ENCODE data around the gene TTC38. TPM values are rescaled to one million over a fixed set of nuclear protein-coding genes. Genes with fewer than 3 reads are reported as not detected.
A peak's percentile ranks its signal among the peaks of the same experiment; 100 is the strongest.

The TTC38 gene
- total RNA-seq, result 10 to 100 TPM; 20.0 to 25.1 TPM

- peaks cover 20% of the 10 kb centered on the region for H3K36me3 Mint-ChIP-seq (ENCODE audit: low read depth)
Measured at GRCh38 chr22:46267431-46268279, at the start of gene TTC38. Gene TTC38 (plus strand): TSS chr22:46268008. CDS start chr22:46268040, 32 bp downstream.

DNA sequence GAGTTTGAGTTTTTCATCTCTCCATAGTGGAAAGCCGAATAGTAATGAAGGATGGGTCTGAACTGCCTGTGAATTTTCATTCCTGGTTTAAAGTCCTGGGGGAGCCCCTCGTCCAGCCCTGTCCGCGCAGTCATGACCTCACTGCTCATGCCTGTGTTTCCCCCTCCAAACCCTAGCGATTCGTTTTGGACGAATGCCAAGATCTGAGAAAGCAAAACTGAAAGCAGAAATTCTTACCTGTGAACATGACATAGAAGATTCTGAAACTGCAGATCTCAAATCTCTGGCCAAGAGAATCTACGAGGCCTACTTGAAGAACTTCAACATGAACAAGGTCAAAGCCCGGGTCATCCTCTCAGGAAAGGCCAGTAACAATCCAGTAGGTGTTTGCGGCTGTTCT, 48.2 kb upstream of the TTC38 start:
- Mint-ChIP-seq H3K36me3 (ENCODE audit: low read depth) (peaks cover 43% of the 10 kb centered on the region), H3K4me1 (ENCODE audit: low read depth) (peaks cover 12% of the 10 kb centered on the region), H3K27ac (peak overlapping the region; percentile 77), H3K9me3 (ENCODE audit: insufficient read depth) (no peaks in the 10 kb centered on the region), H3K27me3 (ENCODE audit: low read depth) (no peaks in the 10 kb centered on the region), H3K4me3 (no peak overlapping the region)
- ChIA-PET POLR2A (no interaction called here), CTCF (interaction anchor here (0.6 kb wide), 1 partner anchor 515 kb away, joined by 3 read pairs; no protein-coding TSS in a partner anchor)
- ATAC-seq (no peak), DNase-seq (peak; percentile 33)

More at GRCh38 chr22:46267431-46268279, at the start of gene TTC38:
- ChIA-PET CTCF (interaction anchor here (1.1 to 1.4 kb wide), 4 partner anchors 9 to 100 kb away, joined by 3 to 5 read pairs (median 4); partner anchors contain the start of gene CDPF1), POLR2A (interaction anchor here (0.6 to 1.8 kb wide), 6 partner anchors 8 to 481 kb away, joined by 3 to 8 read pairs (median 4); partner anchors contain the start of genes CDPF1, GTSE1 and TRMU)
- Mint-ChIP-seq H3K9me3 (ENCODE audit: insufficient read depth) (peaks cover 19% of the 10 kb centered on the region), H3K27me3 (ENCODE audit: low read depth) (peaks cover 27% of the 10 kb centered on the region), H3K4me3 (peak within 1 kb of the TSS; percentile 86), H3K27ac (peak within 1 kb of the TSS; percentile 80), H3K4me1 (ENCODE audit: low read depth) (peaks cover 23% of the 10 kb centered on the region)
- DNase-seq (peak; percentile 59), ATAC-seq (peak; percentile 94)

DNA sequence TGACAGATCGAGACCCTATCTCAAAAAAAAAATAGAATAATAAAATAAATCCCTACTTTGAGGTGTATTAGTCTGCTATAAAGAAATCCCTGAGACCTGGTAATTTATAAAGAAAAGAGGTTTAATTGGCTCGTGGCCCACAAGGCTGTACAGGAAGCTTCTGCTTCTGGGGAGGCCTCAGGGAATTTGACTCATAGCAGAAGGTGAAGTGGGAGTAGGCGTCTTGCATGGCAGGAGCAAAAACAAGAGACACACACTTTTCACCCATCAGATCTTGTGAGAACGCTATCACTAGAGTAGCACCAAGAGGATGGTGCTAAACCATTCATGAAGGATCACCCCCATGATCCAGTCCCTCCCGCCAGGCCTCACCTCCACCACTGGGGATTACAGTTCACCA, 46.9 kb upstream of the TTC38 start:
- Mint-ChIP-seq H3K4me3 (no peak overlapping the region), H3K27ac (no peak overlapping the region), H3K4me1 (ENCODE audit: low read depth) (peaks cover 12% of the 10 kb centered on the region), H3K27me3 (ENCODE audit: low read depth) (no peaks in the 10 kb centered on the region), H3K36me3 (ENCODE audit: low read depth) (peaks cover 47% of the 10 kb centered on the region), H3K9me3 (ENCODE audit: insufficient read depth) (no peaks in the 10 kb centered on the region)
- ATAC-seq, result no peak
- POLR2A ChIA-PET, result no interaction called here
- CTCF ChIA-PET, result no interaction called here
- no peak for DNase-seq

GRCh38 chr22:46224044-46224897, 43.5 kb upstream of the TTC38 start:
- Mint-ChIP-seq H3K9me3 (ENCODE audit: insufficient read depth) (no peaks in the 10 kb centered on the region), H3K36me3 (ENCODE audit: low read depth) (peaks cover 34% of the 10 kb centered on the region), H3K4me3 (no peak overlapping the region), H3K4me1 (ENCODE audit: low read depth) (peaks cover 10% of the 10 kb centered on the region), H3K27me3 (ENCODE audit: low read depth) (no peaks in the 10 kb centered on the region), H3K27ac (no peak overlapping the region)
- DNase-seq (no peak), ATAC-seq (no peak)
- ChIA-PET POLR2A (no interaction called here), CTCF (no interaction called here)

- no peak overlapping the region for H3K27ac Mint-ChIP-seq
- H3K36me3 Mint-ChIP-seq (ENCODE audit: low read depth), result peaks cover 28% of the 10 kb centered on the region
- H3K4me3 Mint-ChIP-seq, result no peak overlapping the region
- H3K4me1 Mint-ChIP-seq (ENCODE audit: low read depth), result peaks cover 4% of the 10 kb centered on the region
- ChIA-PET POLR2A (no interaction called here), CTCF (no interaction called here)
- no peaks in the 10 kb centered on the region for H3K9me3 Mint-ChIP-seq (ENCODE audit: insufficient read depth)
- no peak for ATAC-seq
- no peaks in the 10 kb centered on the region for H3K27me3 Mint-ChIP-seq (ENCODE audit: low read depth)
- DNase-seq, result no peak
Measured at GRCh38 chr22:46224898-46225290, 42.9 kb upstream of the TTC38 start.

- ChIA-PET POLR2A (no interaction called here), CTCF (no interaction called here)
- Mint-ChIP-seq H3K4me1 (ENCODE audit: low read depth) (peaks cover 3% of the 10 kb centered on the region), H3K4me3 (no peak overlapping the region), H3K36me3 (ENCODE audit: low read depth) (peaks cover 23% of the 10 kb centered on the region), H3K27me3 (ENCODE audit: low read depth) (no peaks in the 10 kb centered on the region), H3K9me3 (ENCODE audit: insufficient read depth) (no peaks in the 10 kb centered on the region), H3K27ac (no peak overlapping the region)
- ATAC-seq (no peak), DNase-seq (no peak)
Measured at GRCh38 chr22:46225631-46226030, 42.2 kb upstream of the TTC38 start.

DNA sequence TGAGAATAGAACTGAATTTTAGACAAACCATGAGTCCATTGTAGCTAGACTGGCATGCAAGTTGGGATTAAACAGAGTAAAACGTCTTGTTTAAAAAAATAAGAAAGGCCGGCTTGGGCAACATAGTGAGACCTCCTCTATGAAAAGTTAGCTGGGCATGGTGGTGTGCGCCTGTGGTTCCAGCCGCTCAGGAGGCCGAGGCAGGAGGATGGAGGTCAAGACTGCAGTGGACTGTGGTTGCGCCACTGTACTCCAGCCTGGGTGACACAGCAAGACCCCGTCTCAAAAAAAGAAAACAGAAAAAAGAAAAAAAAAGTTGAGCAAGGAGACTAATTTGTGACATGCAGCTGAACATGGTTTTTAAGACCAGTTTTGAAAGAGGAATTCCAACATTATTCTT, 41.2 kb upstream of the TTC38 start:
- DNase-seq (no peak), ATAC-seq (no peak)
- Mint-ChIP-seq H3K4me1 (ENCODE audit: low read depth) (no peaks in the 10 kb centered on the region), H3K4me3 (no peak overlapping the region), H3K9me3 (ENCODE audit: insufficient read depth) (no peaks in the 10 kb centered on the region), H3K36me3 (ENCODE audit: low read depth) (peaks cover 17% of the 10 kb centered on the region), H3K27ac (no peak overlapping the region), H3K27me3 (ENCODE audit: low read depth) (no peaks in the 10 kb centered on the region)
- CTCF ChIA-PET, result no interaction called here
- POLR2A ChIA-PET, result no interaction called here

GRCh38 chr22:46229701-46230100, 38.1 kb upstream of the TTC38 start:
- ATAC-seq (no peak), DNase-seq (no peak)
- H3K27ac Mint-ChIP-seq, result no peak overlapping the region
- ChIA-PET CTCF (no interaction called here), POLR2A (interaction anchor here (0.5 kb wide), 1 partner anchor 41 kb away, joined by 3 read pairs; no protein-coding TSS in a partner anchor)
- H3K36me3 Mint-ChIP-seq (ENCODE audit: low read depth), result peaks cover 16% of the 10 kb centered on the region
- no peaks in the 10 kb centered on the region for H3K27me3 Mint-ChIP-seq (ENCODE audit: low read depth)
- no peaks in the 10 kb centered on the region for H3K4me1 Mint-ChIP-seq (ENCODE audit: low read depth)
- no peaks in the 10 kb centered on the region for H3K9me3 Mint-ChIP-seq (ENCODE audit: insufficient read depth)
- no peak overlapping the region for H3K4me3 Mint-ChIP-seq

- POLR2A ChIA-PET, result interaction anchor here (0.5 kb wide), 1 partner anchor 40 kb away, joined by 3 read pairs; no protein-coding TSS in a partner anchor
Measured at GRCh38 chr22:46230262-46230901, 37.4 kb upstream of the TTC38 start.

DNA sequence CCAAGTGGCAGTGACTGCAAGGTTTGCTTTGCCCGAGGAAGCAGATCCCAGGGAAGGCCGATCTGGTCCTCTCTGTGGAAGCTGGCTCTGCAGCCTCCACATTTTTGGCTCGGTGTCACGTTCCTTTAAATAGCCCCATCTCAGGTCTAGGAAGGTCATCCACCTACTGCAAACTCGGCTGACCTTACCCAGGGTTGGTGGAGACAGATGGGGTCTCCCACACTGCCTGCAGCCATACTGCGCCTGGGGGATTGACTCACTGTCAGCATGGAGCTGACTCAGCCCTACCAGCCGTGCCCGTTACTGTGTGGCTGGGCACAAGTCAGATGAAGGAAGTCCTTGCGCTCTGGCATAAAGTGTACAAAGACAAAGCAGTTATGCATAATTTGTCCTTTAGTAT, 34.6 kb upstream of the TTC38 start:
- Mint-ChIP-seq H3K9me3 (ENCODE audit: insufficient read depth) (no peaks in the 10 kb centered on the region), H3K4me3 (no peak overlapping the region), H3K36me3 (ENCODE audit: low read depth) (peaks cover 21% of the 10 kb centered on the region), H3K27me3 (ENCODE audit: low read depth) (no peaks in the 10 kb centered on the region), H3K4me1 (ENCODE audit: low read depth) (no peaks in the 10 kb centered on the region), H3K27ac (no peak overlapping the region)
- ChIA-PET CTCF (no interaction called here), POLR2A (no interaction called here)
- ATAC-seq (no peak), DNase-seq (no peak)

More at GRCh38 chr22:46230262-46230901, 37.4 kb upstream of the TTC38 start:
- no peaks in the 10 kb centered on the region for H3K4me1 Mint-ChIP-seq (ENCODE audit: low read depth)
- no peak for DNase-seq
- H3K27ac Mint-ChIP-seq, result no peak overlapping the region
- H3K36me3 Mint-ChIP-seq (ENCODE audit: low read depth), result peaks cover 12% of the 10 kb centered on the region
- CTCF ChIA-PET, result no interaction called here
- no peaks in the 10 kb centered on the region for H3K9me3 Mint-ChIP-seq (ENCODE audit: insufficient read depth)
- H3K27me3 Mint-ChIP-seq (ENCODE audit: low read depth), result no peaks in the 10 kb centered on the region
- no peak for ATAC-seq
- H3K4me3 Mint-ChIP-seq, result no peak overlapping the region

DNA sequence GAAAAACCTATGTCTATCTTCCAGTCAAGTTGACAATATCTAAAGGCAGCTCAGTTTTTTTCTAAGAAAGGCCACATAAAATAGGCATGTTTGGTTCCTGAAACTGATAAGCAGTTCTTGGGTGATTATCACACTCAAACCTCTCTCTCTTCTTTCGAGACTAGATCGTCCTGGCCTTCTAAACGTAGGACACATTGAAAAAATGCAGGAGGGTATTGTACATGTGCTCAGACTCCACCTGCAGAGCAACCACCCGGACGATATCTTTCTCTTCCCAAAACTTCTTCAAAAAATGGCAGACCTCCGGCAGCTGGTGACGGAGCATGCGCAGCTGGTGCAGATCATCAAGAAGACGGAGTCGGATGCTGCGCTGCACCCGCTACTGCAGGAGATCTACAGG, 32.8 kb upstream of the TTC38 start:
- H3K27me3 Mint-ChIP-seq (ENCODE audit: low read depth), result no peaks in the 10 kb centered on the region
- no peak for ATAC-seq
- ChIA-PET CTCF (interaction anchor here (0.8 kb wide), 1 partner anchor 17 kb away, joined by 3 read pairs; no protein-coding TSS in a partner anchor), POLR2A (no interaction called here)
- no peak for DNase-seq
- no peak overlapping the region for H3K27ac Mint-ChIP-seq
- H3K9me3 Mint-ChIP-seq (ENCODE audit: insufficient read depth), result no peaks in the 10 kb centered on the region
- no peak overlapping the region for H3K4me3 Mint-ChIP-seq
- H3K4me1 Mint-ChIP-seq (ENCODE audit: low read depth), result peaks cover 13% of the 10 kb centered on the region
- peaks cover 27% of the 10 kb centered on the region for H3K36me3 Mint-ChIP-seq (ENCODE audit: low read depth)
